HepG2 (cell line): Measurements from ENCODE around the gene FAM222B. TPM values are rescaled to one million over a fixed set of nuclear protein-coding genes. Genes with fewer than 3 reads are reported as not detected.

Source experiments
- AHR ChIP-seq: IDR thresholded peaks from 2 replicates; pipeline ENCODE4 v1.6.1; 2018; ENCODE audit warnings: missing genetic modification reagents, missing compliant biosample characterization
- CC2D1A ChIP-seq: sonication (generic); formaldehyde crosslinking; IDR thresholded peaks from 2 replicates; pipeline ENCODE4 v1.8.1; 2023; ENCODE audit warnings: mild to moderate bottlenecking, missing genetic modification reagents
- CREB3 ChIP-seq: sonication (generic); formaldehyde crosslinking; IDR thresholded peaks from 2 replicates; pipeline ENCODE4 v1.5.0; 2020; ENCODE audit warnings: missing genetic modification reagents
- HNRNPK ChIP-seq: fragments of 200-400 bp; formaldehyde crosslinking; IDR thresholded peaks from 2 replicates; pipeline ENCODE4 v1.6.1; 2018; ENCODE audit warnings: low read length, low read depth, moderate library complexity, mild to moderate bottlenecking; ENCODE audit not compliant: poor library complexity, severe bottlenecking
- HNRNPL ChIP-seq: fragments of 200-400 bp; formaldehyde crosslinking; IDR thresholded peaks from 2 replicates; pipeline ENCODE4 v1.6.1; 2017; ENCODE audit warnings: mild to moderate bottlenecking, low read depth, low read length
- ISX ChIP-seq: sonication (generic); formaldehyde crosslinking; conservative IDR thresholded peaks from 2 replicates; pipeline ENCODE4 v1.5.0; 2020; ENCODE audit warnings: missing genetic modification reagents
- KLF15 ChIP-seq: sonication (generic); formaldehyde crosslinking; IDR thresholded peaks from 2 replicates; pipeline ENCODE4 v1.8.1; 2023; ENCODE audit warnings: borderline replicate concordance, mild to moderate bottlenecking, inconsistent platforms, missing genetic modification reagents, mixed read lengths
- MAF1 ChIP-seq: sonication (generic); formaldehyde crosslinking; IDR thresholded peaks from 2 replicates; pipeline ENCODE4 v1.5.0; 2020; ENCODE audit warnings: missing genetic modification reagents, borderline replicate concordance
- MTF1 ChIP-seq: sonication (generic); formaldehyde crosslinking; IDR thresholded peaks from 2 replicates; pipeline ENCODE4 v1.5.0; 2020; ENCODE audit warnings: missing genetic modification reagents
- NFYC ChIP-seq: IDR thresholded peaks from 2 replicates; pipeline ENCODE4 v1.6.1; 2016; ENCODE audit warnings: missing genetic modification reagents, missing compliant biosample characterization
- NR2F1 ChIP-seq, 2 experiments: fragments of 450-650 bp in 1 of 2; formaldehyde crosslinking in 1 of 2; IDR thresholded peaks; 2 replicates each; pipeline versions ENCODE4 v1.5.0 to v1.6.1; 2016 to 2020; ENCODE audit warnings: mild to moderate bottlenecking in 1 of 2, missing compliant biosample characterization in 1 of 2, missing genetic modification reagents in 1 of 2, moderate library complexity in 1 of 2
- NR2F2 ChIP-seq: IDR thresholded peaks from 2 replicates; pipeline ENCODE4 v1.6.1; 2012; ENCODE audit warnings: low read depth, inconsistent platforms, borderline replicate concordance
- RARA ChIP-seq: IDR thresholded peaks from 2 replicates; pipeline ENCODE4 v1.6.1; 2016; ENCODE audit warnings: missing genetic modification reagents, missing compliant biosample characterization
- RFXANK ChIP-seq: IDR thresholded peaks from 2 replicates; pipeline ENCODE4 v1.6.1; 2016
- STAT6 ChIP-seq: sonication (generic); formaldehyde crosslinking; IDR thresholded peaks from 2 replicates; pipeline ENCODE4 v1.4.0; 2020; ENCODE audit warnings: missing genetic modification reagents, mild to moderate bottlenecking, borderline replicate concordance
- UBTF ChIP-seq: sonication (generic); formaldehyde crosslinking; IDR thresholded peaks from 2 replicates; pipeline ENCODE4 v1.4.0; 2020; ENCODE audit warnings: mild to moderate bottlenecking, missing genetic modification reagents
- YEATS4 ChIP-seq: sonication (generic); formaldehyde crosslinking; IDR thresholded peaks from 2 replicates; pipeline ENCODE4 v1.4.0; 2020; ENCODE audit warnings: missing genetic modification reagents, borderline replicate concordance
- ZFP36L2 ChIP-seq: sonication (generic); formaldehyde crosslinking; IDR thresholded peaks from 2 replicates; pipeline ENCODE4 v1.4.0; 2020; ENCODE audit warnings: missing genetic modification reagents
- ZFYVE20 ChIP-seq: sonication (generic); formaldehyde crosslinking; IDR thresholded peaks from 2 replicates; pipeline ENCODE4 v1.8.0; 2023; ENCODE audit warnings: low read depth, mild to moderate bottlenecking, moderate library complexity, missing genetic modification reagents, borderline replicate concordance
- ZNF350 ChIP-seq: sonication (generic); formaldehyde crosslinking; IDR thresholded peaks from 2 replicates; pipeline ENCODE4 v1.4.0; 2020; ENCODE audit warnings: mild to moderate bottlenecking, low read depth, missing genetic modification reagents, borderline replicate concordance
- ZNF510 ChIP-seq: sonication (generic); formaldehyde crosslinking; IDR thresholded peaks from 2 replicates; pipeline ENCODE4 v1.4.0; 2020; ENCODE audit warnings: low read depth, mild to moderate bottlenecking, missing genetic modification reagents
- ZNF703 ChIP-seq: sonication (generic); formaldehyde crosslinking; IDR thresholded peaks from 2 replicates; pipeline ENCODE4 v1.5.1; 2020; ENCODE audit warnings: missing genetic modification reagents, mild to moderate bottlenecking, moderate library complexity, borderline replicate concordance
- ZNF850 ChIP-seq: sonication (generic); formaldehyde crosslinking; conservative IDR thresholded peaks from 2 replicates; pipeline ENCODE4 v1.9.0; 2021; ENCODE audit warnings: mild to moderate bottlenecking, missing genetic modification reagents
- ZNF878 ChIP-seq: sonication (generic); formaldehyde crosslinking; IDR thresholded peaks from 2 replicates; pipeline ENCODE4 v1.8.1; 2023; ENCODE audit warnings: mild to moderate bottlenecking, missing genetic modification reagents, moderate library complexity
- ZSCAN9 ChIP-seq: IDR thresholded peaks from 2 replicates; pipeline ENCODE4 v1.6.1; 2016; ENCODE audit warnings: borderline replicate concordance
- polyA plus RNA-seq, 8 experiments: library from polyadenylated mRNA; depleted of rRNA in 3 of 8; stranded (reverse) in 7 of 8; unstranded in 1 of 8; fragments of >200 nt; fragmentation: Illumina TruSeq in 4 of 8; extraction: Trizol in 4 of 8; gene quantifications; 2 replicates each; pipeline versions ENCODE4 v1.2.1 to v1.2.3, GENCODE V29; 2011 to 2016; ENCODE audit warnings: low read depth in 4 of 8, missing spikeins in 1 of 8, mixed read lengths in 1 of 8; ENCODE audit not compliant: insufficient read depth in 1 of 8
- total RNA-seq, 5 experiments: library from RNA; depleted of rRNA; stranded (reverse); fragments of >200 nt; fragmentation: Illumina TruSeq; extraction: Trizol; gene quantifications; 2 replicates each; pipeline ENCODE4 v1.2.3, GENCODE V29; 2016; ENCODE audit warnings: low read depth in 1 of 5

The FAM222B gene
- total and polyA plus RNA-seq, 2 of the 13 experiments (the other 11 are each of a cell fraction or from before 2014, with no cell fraction given) = 3.5 to 7.3 TPM

GRCh38 chr17:28725660-28726225 is 116.8 kb downstream of the FAM222B start (continued):
- TF ChIP-seq STAT6 (CRISPR knock-in tag) (peak; percentile 32), ZNF850 (CRISPR knock-in tag) (no peak; the same call in 1 of the 2 replicates), ZNF350 (CRISPR knock-in tag) (peak; percentile 85; the same call in 1 of the 2 replicates), UBTF (peak; percentile 72; the same call in 1 of the 2 replicates), ZFP36L2 (CRISPR knock-in tag) (no peak), CREB3 (peak; percentile 41; the same call in 1 of the 2 replicates), NR2F2 (peak; percentile 38; the same call in 1 of the 2 replicates), MTF1 (CRISPR knock-in tag) (peak; percentile 37; the same call in 1 of the 2 replicates), RFXANK (CRISPR knock-in tag) (no peak), YEATS4 (peak; percentile 89), ZNF703 (CRISPR knock-in tag) (peak; percentile 62; the same call in 1 of the 2 replicates), CC2D1A (CRISPR knock-in tag) (0 out of 2 replicates have a peak, but pooled peaks have one; percentile 73), KLF15 (CRISPR knock-in tag) (no peak), ISX (CRISPR knock-in tag) (no peak; the same call in 1 of the 2 replicates), AHR (CRISPR knock-in tag) (peak; percentile 24; the same call in 1 of the 2 replicates), HNRNPL (peak; percentile 47; the same call in 1 of the 2 replicates), ZNF510 (CRISPR knock-in tag) (peak; percentile 37; the same call in 1 of the 2 replicates), ZSCAN9 (CRISPR knock-in tag) (0 out of 2 replicates have a peak, but pooled peaks have one; percentile 6), ZFYVE20 (peak; percentile 86), NFYC (CRISPR knock-in tag) (peak; percentile 46; the same call in 1 of the 2 replicates), HNRNPK (peak; percentile 87), ZNF878 (CRISPR knock-in tag) (peak; percentile 2; the same call in 1 of the 2 replicates), RARA (peak; percentile 45; the same call in 1 of the 2 replicates), MAF1 (CRISPR knock-in tag) (0 out of 2 replicates have a peak, but pooled peaks have one; percentile 56), NR2F1 (CRISPR knock-in tag; IDR thresholded peaks at IDR 0.05) (peak in 1 of 2 experiments; percentile 16; a peak in 1 of 4 replicates)
